Bronchial epithelial cell (primary cell): Measurements from ENCODE around the gene CD3G. TPM values are rescaled to one million over a fixed set of nuclear protein-coding genes. Genes with fewer than 3 reads are reported as not detected.
A peak's percentile ranks its signal among the peaks of the same experiment; 100 is the strongest.

Experiments
- DNase-seq: peaks from one replicate; pipeline ENCODE4 v3.0.0-alpha.2; 2010; ENCODE audit warnings: low read depth
- FAIRE-seq: peaks from 2 replicates; lab custom pipeline; 2011; peaks lifted over from hg19 to GRCh38; lab: Jason Lieb, UNC
- H3K27me3 ChIP-seq: 2 replicates; pipeline ENCODE4 v1.5.1; 2011; ENCODE audit warnings: low read length; ENCODE audit not compliant: control insufficient read depth, insufficient read depth
- H3K36me3 ChIP-seq: 2 replicates; pipeline ENCODE4 v1.5.1; 2011; ENCODE audit warnings: low read length; ENCODE audit not compliant: control insufficient read depth, insufficient read depth
- H3K4me3 ChIP-seq: 2 replicates; pipeline ENCODE4 v1.5.1; 2011; ENCODE audit warnings: mild to moderate bottlenecking, low read depth, low read length, control low read depth
- CTCF ChIP-seq: IDR thresholded peaks from 2 replicates; pipeline ENCODE4 v1.5.1; 2011; ENCODE audit warnings: mild to moderate bottlenecking, moderate library complexity, low read length, control low read depth, inconsistent platforms; ENCODE audit not compliant: insufficient read depth, severe bottlenecking
- total RNA-seq: library from RNA; depleted of rRNA; stranded (reverse); fragments of >200 nt; gene quantifications from 2 replicates; pipeline ENCODE4 v1.2.1, GENCODE V29; 2014

Gene CD3G
- total RNA-seq, 1 donor from 2014 or later: not detected

- no peak for FAIRE-seq
- no peak overlapping the region for H3K4me3 ChIP-seq
- H3K27me3 ChIP-seq: no peaks in the 10 kb centered on the region
- TF ChIP-seq CTCF: no peak
- H3K36me3 ChIP-seq: no peaks in the 10 kb centered on the region
- no peak for DNase-seq
Measured at GRCh38 chr11:118334745-118335144, 9.4 kb upstream of the CD3G start.

GRCh38 chr11:118338637-118339061, 5.5 kb upstream of the CD3G start:
- no peaks in the 10 kb centered on the region for H3K36me3 ChIP-seq
- FAIRE-seq: no peak
- peak; percentile 68 for DNase-seq
- no peak overlapping the region for H3K4me3 ChIP-seq
- H3K27me3 ChIP-seq: no peaks in the 10 kb centered on the region
- no peak for TF ChIP-seq CTCF

- Histone ChIP-seq H3K27me3 (no peaks in the 10 kb centered on the region), H3K4me3 (no peak overlapping the region), H3K36me3 (no peaks in the 10 kb centered on the region)
- no peak for TF ChIP-seq CTCF
- FAIRE-seq (no peak), DNase-seq (no peak)
Measured at GRCh38 chr11:118339281-118339961, 4.7 kb upstream of the CD3G start.

GRCh38 chr11:118340449-118340848, 3.7 kb upstream of the CD3G start:
- no peak for TF ChIP-seq CTCF
- Histone ChIP-seq H3K27me3 (no peaks in the 10 kb centered on the region), H3K4me3 (no peak overlapping the region), H3K36me3 (no peaks in the 10 kb centered on the region)
- FAIRE-seq (no peak), DNase-seq (no peak)

- no peak for FAIRE-seq
- Histone ChIP-seq H3K36me3 (no peaks in the 10 kb centered on the region), H3K4me3 (no peak overlapping the region), H3K27me3 (no peaks in the 10 kb centered on the region)
- no peak for DNase-seq
- no peak for TF ChIP-seq CTCF
Measured at GRCh38 chr11:118341261-118341660, 2.9 kb upstream of the CD3G start.

- no peak overlapping the region for H3K4me3 ChIP-seq
- FAIRE-seq: no peak
- peak; percentile 41 for DNase-seq
- no peaks in the 10 kb centered on the region for H3K27me3 ChIP-seq
- no peaks in the 10 kb centered on the region for H3K36me3 ChIP-seq
- no peak for TF ChIP-seq CTCF
Measured at GRCh38 chr11:118341815-118342489, 2.2 kb upstream of the CD3G start.
